SU-DHL-6 (cell line): ENCODE measurements around the gene SLC30A2.

Experiments used
- H2AFZ ChIP-seq: fragments of 200-600 bp; sonication (generic); 2 replicates; pipeline ENCODE4 v1.6.1; 2014; ENCODE audit warnings: low read depth, mild to moderate bottlenecking, moderate library complexity, mixed read lengths, antibody characterized with exemption, low read length; ENCODE audit not compliant: severe bottlenecking
- H3F3A ChIP-seq: fragments of 200-600 bp; shearing (Covaris generic); 2 replicates; pipeline ENCODE4 v1.6.0; 2016; ENCODE audit warnings: antibody characterized with exemption, mild to moderate bottlenecking; ENCODE audit not compliant: insufficient read depth
- H3K27ac ChIP-seq: fragments of 200-600 bp; sonication (generic); 2 replicates; pipeline ENCODE4 v1.5.1; 2016; ENCODE audit warnings: low read depth, mild to moderate bottlenecking, low read length, moderate library complexity, mixed read lengths
- H3K27me3 ChIP-seq: fragments of 200-600 bp; sonication (generic), shearing (Covaris generic); 2 replicates; pipeline ENCODE4 v1.6.0; 2014; ENCODE audit warnings: mild to moderate bottlenecking, low read length
- H3K36me3 ChIP-seq: fragments of 200-600 bp; sonication (generic); 2 replicates; pipeline ENCODE4 v1.6.1; 2014; ENCODE audit warnings: mild to moderate bottlenecking, low read length, mixed read lengths
- H3K4me2 ChIP-seq: fragments of 300-600, 200-600 bp; shearing (Covaris generic), sonication (generic); 2 replicates; pipeline ENCODE4 v1.6.0; 2014; ENCODE audit warnings: low read length, low read depth, mild to moderate bottlenecking; ENCODE audit not compliant: poor library complexity, severe bottlenecking
- H3K4me3 ChIP-seq: fragments of 200-600 bp; sonication (generic); 2 replicates; pipeline ENCODE4 v1.5.1; 2014; ENCODE audit warnings: antibody characterized with exemption, low read length, mild to moderate bottlenecking, mixed read lengths; ENCODE audit not compliant: insufficient read depth, poor library complexity, severe bottlenecking
- H3K79me2 ChIP-seq: fragments of 200-600 bp; sonication (generic); 2 replicates; pipeline ENCODE4 v1.6.1; 2014; ENCODE audit warnings: mild to moderate bottlenecking, low read length, moderate library complexity; ENCODE audit not compliant: insufficient read depth
- H3K9ac ChIP-seq: fragments of 200-600 bp; sonication (generic); 2 replicates; pipeline ENCODE4 v1.7.0; 2014; ENCODE audit warnings: mild to moderate bottlenecking, low read length
- H3K9me2 ChIP-seq: fragments of 200-600 bp; sonication (generic); replicated peaks from 2 replicates; pipeline ENCODE4 v1.6.1; 2014; ENCODE audit warnings: low read length; ENCODE audit not compliant: insufficient read depth
- H3K9me3 ChIP-seq: fragments of 200-600 bp; sonication (generic); 2 replicates; pipeline ENCODE4 v1.6.1; 2014; ENCODE audit warnings: low read length, mixed read lengths; ENCODE audit not compliant: insufficient read depth
- H4K20me1 ChIP-seq: fragments of 200-600 bp; sonication (generic); 2 replicates; pipeline ENCODE4 v1.6.1; 2014; ENCODE audit warnings: low read depth, mild to moderate bottlenecking, antibody characterized with exemption, low read length, moderate library complexity, mixed read lengths
- CTCF ChIP-seq: fragments of 200-600 bp; sonication (generic); IDR thresholded peaks from one replicate; pipeline ENCODE4 v1.5.1; 2017; ENCODE audit warnings: antibody characterized with exemption, mild to moderate bottlenecking, low read length, moderate library complexity; ENCODE audit not compliant: insufficient read depth, poor library complexity, severe bottlenecking
- EZH2phosphoT487 ChIP-seq: fragments of 200-600 bp; sonication (generic), shearing (Covaris generic); conservative IDR thresholded peaks from 2 replicates; pipeline ENCODE4 v1.6.1; 2018; ENCODE audit warnings: mild to moderate bottlenecking, antibody characterized with exemption, low read length, moderate library complexity, mixed read lengths

The SLC30A2 gene

GRCh38 chr1:26012864-26013263, 33.1 kb downstream of the SLC30A2 start:
- no peaks in the 10 kb centered on the region for H3K9me3 ChIP-seq
- H3K27me3 ChIP-seq, result no peaks in the 10 kb centered on the region
- no peak overlapping the region for H3K4me3 ChIP-seq
- no peaks in the 10 kb centered on the region for H3K79me2 ChIP-seq
- H3K4me2 ChIP-seq, result no peak overlapping the region
- no peaks in the 10 kb centered on the region for H4K20me1 ChIP-seq
- no peaks in the 10 kb centered on the region for H3K36me3 ChIP-seq
- no peak overlapping the region for H2AFZ ChIP-seq
- no peaks in the 10 kb centered on the region for H3K9me2 ChIP-seq
- no peak overlapping the region for H3K27ac ChIP-seq
- no peak overlapping the region for H3K9ac ChIP-seq
- no peaks in the 10 kb centered on the region for H3F3A ChIP-seq
- TF ChIP-seq CTCF, result no peak
- TF ChIP-seq EZH2phosphoT487, result no peak

GRCh38 chr1:26010825-26011224, 35.1 kb downstream of the SLC30A2 start:
- H3K4me2 ChIP-seq, result no peak overlapping the region
- H3K27me3 ChIP-seq, result no peaks in the 10 kb centered on the region
- no peaks in the 10 kb centered on the region for H3K36me3 ChIP-seq
- H3K4me3 ChIP-seq, result no peak overlapping the region
- H3F3A ChIP-seq, result no peaks in the 10 kb centered on the region
- TF ChIP-seq EZH2phosphoT487, result no peak
- no peak for TF ChIP-seq CTCF
- H3K9ac ChIP-seq, result no peak overlapping the region
- no peaks in the 10 kb centered on the region for H3K9me3 ChIP-seq
- no peaks in the 10 kb centered on the region for H4K20me1 ChIP-seq
- no peaks in the 10 kb centered on the region for H3K79me2 ChIP-seq
- no peaks in the 10 kb centered on the region for H3K9me2 ChIP-seq
- no peak overlapping the region for H3K27ac ChIP-seq
- no peak overlapping the region for H2AFZ ChIP-seq

GRCh38 chr1:26009796-26010447, 36.0 kb downstream of the SLC30A2 start:
- Histone ChIP-seq H3K4me3 (no peak overlapping the region), H3K9me2 (no peaks in the 10 kb centered on the region), H2AFZ (no peak overlapping the region), H3K27ac (no peak overlapping the region), H3K36me3 (no peaks in the 10 kb centered on the region), H3F3A (no peaks in the 10 kb centered on the region), H3K9me3 (no peaks in the 10 kb centered on the region), H3K27me3 (no peaks in the 10 kb centered on the region), H3K9ac (no peak overlapping the region), H3K4me2 (no peak overlapping the region), H4K20me1 (no peaks in the 10 kb centered on the region), H3K79me2 (no peaks in the 10 kb centered on the region)
- no peak for TF ChIP-seq EZH2phosphoT487
- TF ChIP-seq CTCF, result peak; percentile 11
